Epithelial cell of proximal tubule (primary cell): ENCODE results near the gene PGC. TPM values are rescaled to one million over a fixed set of nuclear protein-coding genes. Genes with fewer than 3 reads are reported as not detected.

Source experiments
- DNase-seq: peaks from one replicate; pipeline ENCODE4 v3.0.0-alpha.2; 2011; ENCODE audit warnings: low read depth
- H3K4me3 ChIP-seq: 2 replicates; pipeline ENCODE4 v1.5.1; 2011; ENCODE audit warnings: low read depth, mild to moderate bottlenecking, low read length
- CTCF ChIP-seq: conservative IDR thresholded peaks from 2 replicates; pipeline ENCODE4 v1.5.1; 2012; ENCODE audit warnings: low read depth, mild to moderate bottlenecking, low read length
- total RNA-seq: library from RNA; depleted of rRNA; stranded (reverse); fragments of >200 nt; gene quantifications from 2 replicates; pipeline ENCODE4 v1.2.3, GENCODE V29; 2015

The PGC gene
- total RNA-seq, 1 donor from 2014 or later: not detected

- no peak for TF ChIP-seq CTCF
- no peak overlapping the region for H3K4me3 ChIP-seq
- no peak for DNase-seq
Observed at GRCh38 chr6:41707565-41708200, 39.5 kb downstream of the PGC start.

- no peak overlapping the region for H3K4me3 ChIP-seq
- no peak for TF ChIP-seq CTCF
- no peak for DNase-seq
Observed at GRCh38 chr6:41706876-41707564, 40.2 kb downstream of the PGC start.

- peak; percentile 81 for TF ChIP-seq CTCF
- H3K4me3 ChIP-seq: peak overlapping the region; percentile 1
- DNase-seq: no peak
Observed at GRCh38 chr6:41705996-41706835, 41.0 kb downstream of the PGC start.

- H3K4me3 ChIP-seq: peak overlapping the region; percentile 1
- no peak for DNase-seq
- TF ChIP-seq CTCF: no peak
Observed at GRCh38 chr6:41705311-41705995, 41.7 kb downstream of the PGC start.

GRCh38 chr6:41704656-41705310 lies 42.4 kb downstream of the PGC start:
- no peak overlapping the region for H3K4me3 ChIP-seq
- DNase-seq: no peak
- no peak for TF ChIP-seq CTCF

- no peak overlapping the region for H3K4me3 ChIP-seq
- TF ChIP-seq CTCF: no peak
- no peak for DNase-seq
Observed at GRCh38 chr6:41704028-41704427, 43.2 kb downstream of the PGC start.
